Activated CD4-positive, alpha-beta T cell treated with anti-CD3 and anti-CD28 coated beads for 1 hour (primary cell): ENCODE measurements around the gene CCL8.

ENCODE experiments used
- DNase-seq: peaks from one replicate; pipeline ENCODE4 v3.0.0-alpha.2; 2020

The CCL8 gene

GRCh38 chr17:34319039-34319483 lies at the start of gene CCL8:
Gene CCL8 (plus strand): TSS chr17:34319435. CDS start chr17:34319502, 67 bp downstream.
- no peak for DNase-seq

- DNase-seq, result no peak
Measured at GRCh38 chr17:34269969-34270368, 49.3 kb upstream of the CCL8 start, which contains the start of gene CCL7. Gene CCL7 (plus strand): TSS chr17:34270221. CDS start chr17:34270291, 70 bp downstream.

DNA sequence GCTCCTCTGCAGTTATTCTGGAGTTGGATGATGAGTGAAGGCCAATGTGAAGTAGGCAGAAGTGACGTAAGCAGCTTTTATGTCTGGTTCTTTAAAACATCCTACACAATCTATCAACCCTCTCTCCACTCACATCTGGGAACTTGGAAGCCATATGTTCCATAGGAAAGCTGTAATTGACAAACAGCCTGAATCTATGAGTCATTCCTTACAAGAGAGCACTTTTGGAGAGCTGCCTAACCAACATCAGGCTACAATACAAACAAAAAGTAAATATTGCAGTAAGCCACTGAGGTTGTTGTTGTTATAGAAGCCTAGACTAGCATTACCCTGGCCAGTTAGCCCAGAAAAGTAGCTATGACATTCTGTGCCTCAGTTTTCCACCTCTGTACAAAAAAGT lies 43.4 kb upstream of the CCL8 start:
- no peak for DNase-seq

- no peak for DNase-seq
Measured at GRCh38 chr17:34276826-34277225, 42.4 kb upstream of the CCL8 start.

- DNase-seq, result no peak
Measured at GRCh38 chr17:34283571-34283970, 35.7 kb upstream of the CCL8 start.

DNA sequence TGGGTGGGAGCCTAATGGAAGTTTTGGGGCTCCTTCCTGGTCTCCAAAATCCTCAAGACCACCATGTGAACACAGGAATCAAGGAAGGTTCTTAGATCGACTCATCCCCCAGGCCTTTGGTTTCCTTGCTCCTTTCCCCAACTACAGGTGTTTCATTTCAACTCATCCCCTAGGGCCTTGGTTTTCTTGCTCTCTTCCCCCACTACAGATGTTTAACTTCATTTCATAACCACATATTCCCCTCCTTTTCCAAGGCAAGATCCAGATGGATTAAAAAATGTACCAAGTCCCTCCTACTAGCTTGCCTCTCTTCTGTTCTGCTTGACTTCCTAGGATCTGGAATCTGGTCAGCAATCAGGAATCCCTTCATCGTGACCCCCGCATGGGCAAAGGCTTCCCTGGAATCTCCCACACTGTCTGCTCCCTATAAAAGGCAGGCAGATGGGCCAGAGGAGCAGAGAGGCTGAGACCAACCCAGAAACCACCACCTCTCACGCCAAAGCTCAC lies 33.9 kb upstream of the CCL8 start, which contains the start of gene CCL11:
Gene CCL11, plus strand, starts transcription at position 457 of the 507 bp plus-strand sequence. CDS start 67 bp downstream, outside the sequence.
- DNase-seq, result no peak

DNA sequence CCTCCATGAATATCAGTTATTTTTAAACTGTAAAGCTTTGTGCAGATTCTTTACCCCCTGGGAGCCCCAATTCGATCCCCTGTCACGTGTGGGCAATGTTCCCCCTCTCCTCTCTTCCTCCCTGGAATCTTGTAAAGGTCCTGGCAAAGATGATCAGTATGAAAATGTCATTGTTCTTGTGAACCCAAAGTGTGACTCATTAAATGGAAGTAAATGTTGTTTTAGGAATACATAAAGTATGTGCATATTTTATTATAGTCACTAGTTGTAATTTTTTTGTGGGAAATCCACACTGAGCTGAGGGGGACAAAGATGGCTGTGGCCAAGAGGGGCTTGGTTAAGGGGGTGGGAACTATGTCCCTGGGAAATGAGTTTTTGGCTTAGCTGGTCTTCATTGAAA lies 31.4 kb upstream of the CCL8 start:
- no peak for DNase-seq

- DNase-seq, result no peak
Measured at GRCh38 chr17:34290586-34290985, 28.6 kb upstream of the CCL8 start.

GRCh38 chr17:34291721-34292348 lies 27.4 kb upstream of the CCL8 start:
- DNase-seq, result no peak

DNA sequence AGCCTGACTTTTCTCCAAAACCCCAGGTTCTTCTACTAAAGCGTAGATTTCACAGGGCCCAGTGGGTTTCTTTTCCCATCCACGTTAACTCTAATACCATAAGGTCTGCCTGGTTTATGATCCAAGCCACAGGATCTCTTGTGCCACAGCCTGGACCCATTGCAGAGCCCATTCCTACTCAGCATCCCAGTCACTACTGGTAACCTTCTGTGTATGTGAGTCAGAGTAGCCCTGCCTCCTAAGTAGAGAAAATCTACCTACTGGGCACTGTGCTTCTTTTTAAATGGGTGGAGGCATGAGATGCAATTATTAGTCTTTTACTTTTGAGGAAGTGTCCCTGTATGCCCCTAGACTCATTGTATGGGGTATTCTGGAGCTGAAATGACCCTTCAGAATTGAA lies 20.2 kb upstream of the CCL8 start:
- DNase-seq, result no peak

- DNase-seq, result no peak
Measured at GRCh38 chr17:34299956-34300577, 19.2 kb upstream of the CCL8 start.

GRCh38 chr17:34300652-34301370 lies 18.4 kb upstream of the CCL8 start:
- no peak for DNase-seq

DNA sequence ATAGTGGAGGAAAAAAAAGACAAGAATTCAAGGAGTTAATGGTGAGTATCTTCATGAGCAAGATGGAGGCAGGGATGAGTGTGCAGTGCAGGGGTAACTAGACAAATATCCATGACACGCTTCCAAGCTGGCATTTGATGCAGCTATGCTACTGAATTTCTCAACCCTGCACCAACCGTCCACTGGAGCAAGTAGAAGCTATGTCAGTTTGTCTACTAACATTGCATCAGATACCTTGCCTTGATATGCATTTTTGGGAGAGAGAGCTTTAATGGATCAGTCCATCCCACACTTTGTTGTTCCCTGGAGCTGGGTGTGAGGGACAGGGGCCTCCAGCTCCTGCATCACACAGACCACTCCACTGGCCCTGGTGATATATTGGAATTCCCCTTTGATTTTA lies 17.2 kb upstream of the CCL8 start:
- no peak for DNase-seq

GRCh38 chr17:34302636-34303035 lies 16.6 kb upstream of the CCL8 start:
- no peak for DNase-seq

DNA sequence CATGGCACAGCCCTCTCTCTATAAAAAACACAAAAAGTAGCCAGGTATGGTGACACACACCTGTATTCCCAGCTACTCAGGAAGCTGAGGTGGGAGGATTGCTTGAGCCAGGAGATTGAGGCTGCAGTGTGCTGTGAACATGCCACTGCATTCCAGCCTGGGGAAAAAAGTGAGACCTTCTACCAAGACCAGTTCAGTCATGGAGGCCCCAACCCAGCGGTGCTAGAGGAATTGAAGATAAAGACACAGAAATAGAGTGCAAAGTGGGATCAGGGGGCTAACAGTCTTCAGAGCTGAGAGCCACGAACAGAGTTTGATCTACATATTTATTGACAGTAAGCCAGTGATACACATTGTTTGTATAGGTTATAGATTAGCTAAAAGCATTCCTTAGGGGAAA lies 15.6 kb upstream of the CCL8 start:
- no peak for DNase-seq

GRCh38 chr17:34305061-34305460 lies 14.2 kb upstream of the CCL8 start:
- no peak for DNase-seq

DNA sequence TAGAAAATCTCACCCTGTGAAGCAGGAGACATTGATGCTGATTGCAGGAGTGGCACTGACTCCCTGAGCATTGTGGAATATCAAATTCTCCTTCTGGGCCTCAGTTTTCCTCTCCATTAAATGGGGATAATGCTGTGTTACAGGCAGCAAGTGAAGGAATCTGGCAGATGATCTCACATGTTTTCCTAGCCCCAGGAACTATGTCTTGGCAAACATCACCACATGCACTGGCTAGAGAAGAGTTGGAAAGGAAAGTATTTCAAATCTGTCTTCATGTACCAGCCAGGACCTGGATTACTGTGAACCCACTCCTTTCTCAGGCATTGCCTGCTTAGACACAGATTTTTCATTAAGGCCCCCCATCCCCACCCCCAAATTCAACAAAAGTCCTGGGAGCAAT lies 13.6 kb upstream of the CCL8 start:
- DNase-seq, result no peak

DNA sequence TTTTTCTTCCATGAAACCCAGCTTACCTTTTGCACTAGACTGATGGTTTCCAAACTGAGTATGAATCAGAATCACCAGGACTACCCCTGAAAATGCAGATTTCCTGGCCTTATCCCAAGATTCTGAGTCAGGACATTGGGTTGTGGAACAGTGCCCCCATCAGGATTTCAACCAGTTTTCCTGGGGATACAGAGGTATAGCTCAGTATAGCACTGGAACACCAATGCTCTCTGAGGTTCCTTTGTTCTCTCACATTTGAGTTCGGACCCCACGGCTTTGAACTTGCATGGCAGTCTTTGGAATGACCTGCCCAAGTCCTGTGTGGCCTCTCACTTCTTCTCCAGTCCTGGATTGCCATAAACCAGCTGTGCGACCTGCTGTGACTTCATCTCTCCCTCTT lies 12.8 kb upstream of the CCL8 start:
- DNase-seq, result no peak

DNA sequence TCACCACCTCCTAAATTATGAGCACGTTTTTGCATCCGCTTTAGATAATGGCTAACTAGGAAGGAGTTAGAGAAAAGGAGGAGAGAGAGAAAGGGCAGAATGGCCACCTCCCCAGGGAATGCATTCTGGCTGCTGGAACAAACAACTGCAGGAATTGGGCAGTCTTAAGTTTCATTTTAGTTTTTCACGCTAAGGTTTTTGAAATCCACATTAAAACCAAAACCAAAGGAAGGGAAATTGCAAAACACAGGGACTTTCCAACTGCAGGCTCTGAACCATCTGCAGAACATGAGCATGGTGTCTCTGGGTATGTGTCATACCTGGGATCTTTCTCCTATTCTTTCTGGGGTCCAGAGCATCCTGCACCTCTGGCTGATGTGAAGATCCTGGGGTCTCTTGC lies 12.1 kb upstream of the CCL8 start:
- DNase-seq, result no peak

- no peak for DNase-seq
Measured at GRCh38 chr17:34308371-34308770, 10.9 kb upstream of the CCL8 start.

DNA sequence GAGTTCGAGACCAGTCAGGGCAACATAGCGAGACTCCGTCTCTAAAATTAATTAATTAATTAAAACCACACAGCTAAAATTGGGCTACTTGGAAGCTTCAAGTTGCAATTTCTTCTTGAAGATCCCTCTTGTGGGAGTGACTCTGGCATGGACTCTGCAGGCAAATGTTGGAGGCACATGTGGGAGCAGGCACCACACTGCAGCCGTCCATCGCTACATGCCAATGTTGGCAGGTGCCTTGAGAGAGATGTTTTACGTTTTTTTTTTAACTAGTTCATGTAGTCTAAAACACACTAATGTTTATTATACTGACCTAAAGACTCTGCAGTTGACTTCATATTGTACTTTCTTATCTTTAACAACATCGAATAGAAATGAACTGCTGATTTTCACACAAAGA lies 7.9 kb upstream of the CCL8 start:
- no peak for DNase-seq

DNA sequence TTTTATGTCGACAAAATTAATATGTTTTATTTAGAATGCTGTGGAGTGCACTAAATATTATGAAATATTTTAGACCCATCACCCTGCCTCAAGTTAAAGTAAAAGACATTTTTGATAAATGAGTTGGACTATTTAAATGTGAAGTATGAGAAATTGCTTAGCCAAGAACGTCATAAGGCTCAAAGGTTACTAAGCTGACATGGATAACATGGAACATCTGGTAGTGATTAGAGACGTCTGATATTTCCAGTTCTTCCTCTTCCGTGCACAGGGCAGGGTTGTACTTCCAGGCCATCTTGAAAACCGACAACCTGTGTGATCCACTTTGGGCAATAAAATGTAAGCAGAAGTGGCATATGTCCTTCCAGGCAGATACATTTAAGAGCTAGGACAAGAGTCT lies 7.2 kb upstream of the CCL8 start:
- no peak for DNase-seq

DNA sequence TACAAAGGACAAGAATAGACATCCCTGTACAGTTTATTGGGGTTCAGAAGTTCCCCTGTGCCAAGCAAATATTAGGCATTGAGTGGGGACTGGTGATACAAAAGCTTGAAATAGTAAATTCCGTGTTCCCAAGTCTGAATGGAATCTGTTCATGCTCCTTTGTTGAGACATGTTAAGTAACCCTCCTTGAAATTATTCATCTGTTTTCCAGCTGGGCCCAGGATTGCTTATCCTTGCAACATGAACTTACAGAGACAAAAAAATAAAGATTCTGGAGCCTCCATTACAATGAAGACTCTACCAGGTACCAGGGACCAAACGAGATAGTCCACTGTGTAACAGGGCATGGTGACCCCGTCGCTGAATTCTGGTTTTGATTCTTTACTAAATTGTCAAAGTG lies 6.1 kb upstream of the CCL8 start:
- DNase-seq, result no peak

DNA sequence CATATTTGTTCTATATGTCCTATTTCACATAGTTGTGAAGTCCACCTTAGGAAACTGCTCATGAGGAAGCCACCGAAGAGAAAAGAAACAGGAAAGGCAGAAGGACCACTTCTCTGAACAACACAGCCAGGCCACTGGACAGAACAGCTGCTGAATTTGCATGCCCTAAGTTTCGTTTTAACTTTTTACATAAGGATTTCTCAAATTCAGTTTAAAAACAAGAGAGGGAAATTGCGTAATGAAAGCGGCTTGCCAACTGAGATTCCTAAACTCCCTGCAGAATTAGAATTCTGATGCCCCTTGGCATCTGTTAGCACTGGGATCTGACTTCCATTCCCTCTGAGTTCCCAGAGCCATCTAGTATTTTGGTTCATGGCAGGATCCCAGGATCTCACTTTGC lies 5.0 kb upstream of the CCL8 start:
- DNase-seq, result no peak
